HG03060 (cell line): ENCODE measurements around the gene SLCO4A1.

Experiments used
- ATAC-seq: cut with Tn5 transposase; IDR thresholded peaks from one replicate; pipeline ENCODE4 v1.9.1; 2021; ENCODE audit warnings: low read depth, moderate number of reproducible peaks; ENCODE audit not compliant: unreplicated experiment

Gene SLCO4A1

DNA sequence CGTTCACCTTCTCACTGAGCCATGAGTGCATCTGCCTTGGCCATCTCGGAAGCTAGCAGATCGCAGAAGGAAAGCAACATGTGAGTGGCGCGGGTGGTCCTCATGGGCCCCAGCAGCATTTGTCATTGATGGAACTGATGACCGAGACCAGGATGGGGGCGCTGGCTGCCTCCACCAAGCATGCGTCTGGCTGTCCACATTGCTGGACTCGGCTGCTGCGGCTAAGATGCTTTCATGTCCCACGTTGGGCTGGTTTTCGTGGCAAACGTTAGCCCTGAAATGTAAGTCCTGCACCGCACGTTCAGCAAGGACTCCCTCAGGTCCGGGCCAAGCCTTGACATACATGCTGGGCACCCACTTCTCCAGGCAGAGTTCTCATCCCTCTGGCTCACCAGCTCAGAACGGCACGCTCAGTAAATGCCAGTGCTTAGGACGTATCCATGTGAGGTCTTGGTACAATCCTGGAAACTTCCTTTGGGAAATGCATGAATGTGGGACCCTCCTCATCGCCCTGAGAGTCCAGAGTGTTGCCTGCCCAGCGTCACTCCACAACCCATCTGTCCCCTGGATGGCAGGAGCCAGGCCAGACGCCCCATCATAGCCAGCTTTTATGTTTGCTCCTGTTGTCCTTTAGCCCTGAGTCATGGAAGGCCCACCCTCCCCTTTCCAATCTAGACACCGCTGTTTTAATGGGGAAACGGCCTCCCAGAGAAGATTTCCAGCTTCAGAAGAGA lies 8.4 kb downstream of the SLCO4A1 start:
- no peak for ATAC-seq

DNA sequence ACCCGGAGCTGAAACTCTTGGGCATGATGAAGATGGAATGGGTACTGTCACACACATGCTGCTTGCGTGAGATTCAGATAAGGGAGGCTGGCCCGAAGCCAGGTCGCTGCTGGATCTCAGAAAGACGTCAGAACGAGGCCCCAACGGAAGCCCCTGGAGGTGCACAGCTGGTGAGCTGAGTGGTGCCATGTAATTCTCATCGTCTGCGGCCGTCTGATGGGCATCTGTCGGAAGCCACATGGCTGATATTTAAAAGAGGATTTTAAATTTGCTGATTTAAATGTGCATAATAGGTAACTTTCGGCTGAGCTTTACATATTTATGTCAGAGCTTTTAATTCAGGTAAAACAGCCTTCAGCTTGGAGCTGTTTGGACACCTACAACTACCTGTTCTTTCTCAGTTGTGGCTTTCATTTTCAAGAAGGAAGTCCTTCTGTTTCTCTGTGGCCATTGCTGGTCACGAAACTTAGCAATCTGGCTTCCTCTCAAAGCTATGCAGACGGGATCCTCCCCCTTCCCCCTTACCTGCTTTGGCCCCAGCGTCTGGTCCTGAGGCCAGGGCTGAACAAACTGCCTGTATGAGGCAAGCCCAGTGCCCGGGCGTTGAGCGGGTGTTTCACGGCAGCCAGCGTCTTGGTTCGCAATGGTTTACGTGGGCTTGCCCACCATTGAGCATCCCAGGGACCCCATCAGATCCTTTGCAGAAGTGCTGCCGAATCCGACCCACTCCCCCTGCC lies 9.2 kb downstream of the SLCO4A1 start:
- ATAC-seq = peak; percentile 49

DNA sequence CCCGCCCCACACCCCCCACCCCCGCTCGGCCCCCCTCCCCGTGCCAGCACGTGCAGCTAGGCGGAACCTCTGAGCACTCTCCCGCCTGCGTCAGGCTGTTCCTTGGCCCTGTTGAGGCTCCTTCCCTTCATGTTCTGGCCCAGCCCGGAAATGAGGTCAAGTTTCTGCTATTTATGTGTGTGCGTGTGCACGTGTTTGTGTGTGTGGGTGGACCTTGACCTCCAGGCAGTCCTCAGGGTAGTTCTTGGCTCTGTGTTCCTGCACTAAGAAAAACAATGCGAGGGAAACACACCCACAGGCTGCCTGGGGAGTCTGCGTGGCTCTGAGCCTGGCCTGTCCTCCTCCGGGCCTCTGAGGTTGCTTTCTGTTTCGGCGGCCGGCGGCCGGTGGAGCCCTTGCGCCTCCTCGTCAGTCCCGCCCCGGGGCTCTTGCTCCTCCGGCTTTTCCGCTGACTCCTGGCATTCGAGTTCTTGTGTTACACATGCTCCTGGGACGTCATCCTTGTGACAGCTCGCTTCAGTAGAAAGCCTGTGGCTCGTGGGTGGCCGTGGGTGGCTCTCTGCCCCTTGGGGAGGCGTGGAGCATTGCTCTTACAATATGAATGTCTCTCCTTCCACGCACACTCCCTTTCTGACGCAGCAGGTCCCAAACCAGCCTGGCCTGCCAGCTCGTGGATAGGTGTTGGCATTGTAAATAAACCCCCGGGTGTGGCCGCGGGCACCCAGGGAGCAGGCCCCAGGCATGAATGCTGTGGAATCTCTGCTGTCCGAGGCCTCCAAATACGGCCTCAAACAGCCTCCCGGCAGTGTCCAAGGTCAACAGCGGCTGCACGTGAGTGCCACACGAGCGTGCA lies 10.0 kb downstream of the SLCO4A1 start:
- ATAC-seq = peak; percentile 36

DNA sequence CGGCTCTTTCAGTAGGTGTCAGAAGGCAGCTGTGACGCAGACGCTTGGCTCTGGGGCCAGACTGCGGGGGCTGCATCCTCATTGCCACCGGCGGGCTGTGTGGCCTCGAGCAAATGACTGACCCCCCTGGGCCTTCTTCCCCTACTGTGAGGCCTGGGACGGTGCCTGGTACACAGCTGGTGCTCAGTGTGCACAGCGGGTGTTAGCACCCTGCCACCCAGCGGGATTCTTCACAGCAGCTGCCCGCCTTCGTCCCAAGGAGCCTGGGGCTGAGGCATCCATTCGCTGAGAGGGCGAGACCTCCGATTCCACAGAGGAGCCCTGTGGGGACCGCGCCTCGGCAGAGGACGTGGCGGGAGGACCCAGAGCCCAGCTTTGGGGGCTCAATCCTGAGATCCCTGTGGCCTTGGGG lies 10.6 kb downstream of the SLCO4A1 start:
- ATAC-seq = no peak

DNA sequence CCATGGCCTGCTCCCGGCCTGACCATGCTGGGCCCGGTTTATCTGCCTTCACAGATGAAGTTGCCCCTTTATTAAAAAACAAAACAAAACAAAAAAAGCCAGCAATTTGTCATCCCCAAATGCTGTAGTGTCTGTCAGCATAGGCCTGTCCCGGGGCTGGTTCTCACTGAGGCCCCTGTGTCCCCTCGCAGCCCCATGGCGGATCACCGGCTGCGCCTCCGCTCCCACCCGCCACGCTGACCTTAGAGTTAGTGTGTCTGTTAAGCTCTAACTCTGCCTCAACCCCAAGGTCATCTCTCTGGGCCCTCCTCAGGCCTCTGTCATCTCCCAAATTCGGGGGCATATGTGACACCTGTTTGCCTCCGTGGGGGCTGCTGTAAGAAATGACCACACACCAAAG lies 11.1 kb downstream of the SLCO4A1 start:
- ATAC-seq = no peak

DNA sequence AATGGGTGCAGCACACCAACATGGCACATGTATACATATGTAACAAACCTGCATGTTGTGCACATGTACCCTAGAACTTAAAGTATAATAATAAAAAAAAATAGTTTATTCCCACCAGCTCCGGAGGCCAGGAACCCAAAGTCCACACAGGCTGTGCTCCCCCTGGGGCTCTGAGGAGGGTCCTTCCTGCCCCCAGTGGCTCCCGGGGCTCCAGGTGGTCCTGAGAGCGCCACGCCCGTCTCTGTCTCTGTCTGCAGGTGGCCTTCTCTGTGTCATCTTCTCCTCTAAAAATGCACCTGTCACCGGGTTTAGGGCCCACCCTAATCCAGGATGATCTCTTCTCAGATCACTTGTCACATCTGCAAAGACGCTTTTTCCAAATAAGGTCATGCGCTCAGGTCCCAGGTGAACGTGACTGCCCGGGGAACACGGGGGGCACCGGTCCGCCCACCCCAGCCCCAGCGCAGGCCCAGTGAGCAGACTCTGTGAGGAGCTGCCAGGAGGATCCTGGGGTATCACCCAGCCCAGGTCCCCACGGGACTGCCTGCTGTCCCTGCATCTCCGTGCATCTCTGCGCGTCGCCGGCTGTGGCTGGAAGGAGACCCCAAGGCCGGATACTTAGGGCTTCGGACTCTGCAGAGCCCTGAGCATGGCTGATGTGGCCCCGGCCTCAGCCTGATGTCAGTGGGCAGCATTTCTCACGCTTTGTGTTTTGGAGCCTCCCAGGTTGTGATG lies 11.8 kb downstream of the SLCO4A1 start:
- ATAC-seq = no peak

DNA sequence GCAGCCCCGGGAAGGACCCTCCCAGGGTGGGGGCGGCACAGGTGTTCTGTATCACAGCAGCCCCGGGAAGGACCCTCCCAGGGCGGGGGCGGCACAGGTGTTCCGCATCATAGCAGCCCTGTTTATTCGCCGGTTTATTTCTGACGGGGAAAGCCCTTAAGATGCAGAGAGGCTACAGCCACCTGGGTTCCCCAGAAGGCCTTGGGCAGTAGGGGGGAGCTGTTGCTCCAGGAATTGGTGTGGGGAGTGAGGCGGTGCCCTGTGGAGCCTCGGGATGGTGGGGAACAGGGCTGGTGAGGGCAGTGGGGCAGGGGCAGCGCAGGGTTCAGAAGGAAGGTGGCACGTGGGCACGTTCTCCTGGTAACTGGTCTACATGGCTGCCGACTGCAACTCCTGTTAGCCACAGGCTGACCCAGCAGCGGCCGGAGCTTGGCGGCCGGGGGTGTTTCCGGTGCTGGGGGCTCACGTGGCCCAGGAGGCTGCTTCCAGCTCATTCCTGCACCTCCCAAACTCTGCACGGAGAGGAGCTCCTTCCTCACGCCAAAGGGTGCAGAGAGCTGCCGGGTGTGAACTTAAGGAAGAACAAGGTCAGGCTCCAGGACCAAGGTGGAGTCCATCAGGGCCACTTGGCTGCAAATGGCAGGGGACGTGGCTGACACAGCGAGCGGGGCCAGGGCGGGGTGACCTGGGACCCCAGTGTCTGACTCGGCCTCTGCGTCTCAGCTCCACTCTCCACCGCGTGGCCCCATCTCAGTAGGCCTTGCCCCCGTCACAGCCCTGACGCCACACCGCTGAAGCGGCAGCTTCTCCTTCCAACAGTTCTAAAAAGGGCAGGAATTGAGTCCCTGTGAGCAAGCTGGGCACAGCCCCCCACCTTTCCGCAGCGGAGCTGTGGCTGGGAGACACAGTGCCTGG lies 13.2 kb downstream of the SLCO4A1 start:
- no peak for ATAC-seq

DNA sequence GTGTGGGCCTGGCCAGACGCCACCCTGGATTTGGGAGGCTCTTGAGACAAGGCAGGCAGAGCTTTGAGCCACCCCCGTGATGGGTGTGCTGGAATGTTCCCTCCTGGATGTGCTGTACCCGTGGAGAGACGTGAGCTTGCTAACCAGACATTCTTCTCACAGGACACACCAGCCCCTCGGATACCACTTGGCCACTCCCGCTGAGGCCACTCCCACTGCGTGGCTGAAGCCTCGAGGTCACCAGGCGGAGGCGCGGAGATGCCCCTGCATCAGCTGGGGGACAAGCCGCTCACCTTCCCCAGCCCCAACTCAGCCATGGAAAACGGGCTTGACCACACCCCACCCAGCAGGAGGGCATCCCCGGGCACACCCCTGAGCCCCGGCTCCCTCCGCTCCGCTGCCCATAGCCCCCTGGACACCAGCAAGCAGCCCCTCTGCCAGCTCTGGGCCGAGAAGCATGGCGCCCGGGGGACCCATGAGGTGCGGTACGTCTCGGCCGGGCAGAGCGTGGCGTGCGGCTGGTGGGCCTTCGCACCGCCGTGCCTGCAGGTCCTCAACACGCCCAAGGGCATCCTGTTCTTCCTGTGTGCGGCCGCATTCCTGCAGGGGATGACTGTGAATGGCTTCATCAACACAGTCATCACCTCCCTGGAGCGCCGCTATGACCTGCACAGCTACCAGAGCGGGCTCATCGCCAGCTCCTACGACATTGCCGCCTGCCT lies 14.1 kb downstream of the SLCO4A1 start:
- no peak for ATAC-seq

DNA sequence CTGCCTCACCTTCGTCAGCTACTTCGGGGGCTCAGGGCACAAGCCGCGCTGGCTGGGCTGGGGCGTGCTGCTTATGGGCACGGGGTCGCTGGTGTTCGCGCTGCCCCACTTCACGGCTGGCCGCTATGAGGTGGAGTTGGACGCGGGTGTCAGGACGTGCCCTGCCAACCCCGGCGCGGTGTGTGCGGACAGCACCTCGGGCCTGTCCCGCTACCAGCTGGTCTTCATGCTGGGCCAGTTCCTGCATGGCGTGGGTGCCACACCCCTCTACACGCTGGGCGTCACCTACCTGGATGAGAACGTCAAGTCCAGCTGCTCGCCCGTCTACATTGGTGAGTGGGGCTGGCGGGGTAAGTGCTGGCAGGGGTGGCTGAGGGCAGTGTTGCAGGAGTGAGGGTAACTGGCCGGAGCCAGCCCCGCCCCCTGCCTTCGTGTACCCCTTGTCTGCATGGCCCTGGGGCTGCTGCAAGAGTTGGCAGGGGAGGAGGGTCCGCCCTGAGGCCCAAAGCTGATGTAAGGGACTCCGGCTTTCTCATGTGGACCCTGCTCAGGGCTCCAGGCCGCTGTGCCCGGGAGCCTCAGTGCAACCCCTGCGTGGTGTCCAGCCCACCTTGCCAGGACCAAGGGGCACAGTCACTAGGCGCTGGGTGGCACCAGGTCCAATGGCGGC lies 14.8 kb downstream of the SLCO4A1 start:
- no peak for ATAC-seq

DNA sequence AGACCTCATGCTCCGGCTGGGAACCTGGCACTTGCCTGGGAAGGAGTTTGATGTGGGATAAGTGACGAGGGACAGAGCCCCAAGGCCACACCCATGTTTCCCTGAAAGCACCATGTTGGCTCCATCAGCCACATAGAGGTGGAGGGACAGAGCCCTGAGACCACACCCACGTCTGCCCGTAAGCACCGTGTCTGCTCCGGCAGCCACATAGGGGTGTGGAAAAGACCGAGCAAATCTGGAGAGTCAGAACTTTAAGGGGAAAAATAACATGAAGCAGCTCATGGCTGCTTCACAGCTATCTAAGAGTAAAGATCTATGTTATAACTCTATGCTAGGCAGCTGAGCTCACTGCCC lies 15.3 kb downstream of the SLCO4A1 start:
- no peak for ATAC-seq

DNA sequence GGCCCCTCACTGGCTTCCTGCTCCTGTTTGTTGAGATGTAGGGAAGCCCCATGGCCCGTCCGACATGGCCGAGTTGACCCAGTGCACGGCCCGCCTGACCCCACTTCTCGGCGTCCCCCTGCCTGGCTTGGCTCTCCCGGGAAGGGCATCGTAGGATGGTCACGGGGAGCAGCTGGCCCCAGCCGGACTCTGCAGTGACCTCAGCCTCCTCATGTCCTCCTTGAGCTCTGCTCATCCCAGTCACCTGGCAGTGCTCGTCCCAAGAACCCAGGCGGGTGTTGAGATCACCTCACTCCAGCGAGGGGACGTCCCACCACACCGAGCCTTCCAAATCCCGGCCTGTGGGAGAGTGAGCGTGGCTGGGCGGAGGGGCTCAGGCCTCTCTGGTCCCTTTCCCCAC lies 15.7 kb downstream of the SLCO4A1 start:
- ATAC-seq = no peak

DNA sequence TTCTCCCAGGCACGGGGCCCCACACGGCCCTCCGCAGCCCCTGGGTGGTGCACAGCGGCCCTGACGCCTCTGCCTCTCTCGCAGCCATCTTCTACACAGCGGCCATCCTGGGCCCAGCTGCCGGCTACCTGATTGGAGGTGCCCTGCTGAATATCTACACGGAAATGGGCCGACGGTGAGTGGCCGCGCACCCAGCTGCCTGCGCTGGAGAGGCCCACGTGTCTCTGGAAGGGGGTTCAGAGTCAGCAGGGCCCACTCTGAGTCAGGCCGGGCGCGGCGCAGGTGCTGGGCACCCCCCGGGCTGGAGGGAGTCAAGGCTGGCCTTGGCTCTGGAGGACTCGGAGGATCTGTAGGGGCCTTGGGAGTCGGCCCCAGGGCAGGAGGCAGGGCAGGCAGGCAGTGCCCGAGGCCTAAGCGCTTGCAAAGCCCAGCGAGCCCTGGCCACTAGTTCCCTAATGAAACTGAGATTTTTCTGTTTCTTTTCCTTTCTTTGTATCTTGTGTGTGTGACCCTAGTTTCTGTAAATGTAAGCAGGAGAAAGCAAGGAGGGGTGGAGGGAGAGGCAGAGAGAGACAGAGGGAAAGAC lies 16.4 kb downstream of the SLCO4A1 start:
- ATAC-seq = no peak

DNA sequence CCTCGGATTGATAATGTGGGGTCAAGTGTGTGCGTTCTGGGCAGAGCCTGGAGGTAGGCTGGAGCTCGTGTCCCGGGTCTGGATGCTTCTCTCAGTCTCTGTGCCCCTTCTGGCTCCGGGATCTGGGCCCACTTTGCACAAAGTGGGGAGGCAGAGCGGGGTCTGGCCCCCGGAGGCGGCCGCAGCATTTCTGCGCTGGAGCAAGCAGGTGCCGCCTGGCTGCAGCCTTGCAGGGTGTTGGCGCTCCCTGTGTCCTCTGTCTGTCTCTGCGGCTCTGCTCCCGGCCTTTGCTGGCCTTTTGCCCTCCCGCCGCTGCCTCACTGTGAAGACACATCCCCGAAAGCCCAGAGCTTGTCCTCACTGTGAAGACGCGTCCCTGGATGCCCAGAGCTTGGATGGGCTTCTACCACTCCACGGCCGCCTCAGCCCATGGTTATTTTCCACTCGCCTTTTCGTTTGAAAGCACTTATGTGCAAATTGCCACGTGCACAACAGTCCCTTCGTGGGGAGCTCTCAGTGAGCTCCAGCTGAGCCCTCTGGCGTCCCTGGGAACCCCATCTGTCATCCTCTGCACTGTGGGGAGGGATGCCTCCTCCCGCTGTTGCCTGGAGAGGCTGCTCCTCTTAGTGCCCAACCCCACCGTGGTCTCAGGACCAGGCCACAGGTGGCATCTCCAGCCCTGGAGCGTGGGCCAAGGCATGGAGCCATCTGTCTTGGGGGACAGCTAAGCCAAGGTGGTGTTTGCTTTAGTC lies 17.4 kb downstream of the SLCO4A1 start:
- no peak for ATAC-seq

DNA sequence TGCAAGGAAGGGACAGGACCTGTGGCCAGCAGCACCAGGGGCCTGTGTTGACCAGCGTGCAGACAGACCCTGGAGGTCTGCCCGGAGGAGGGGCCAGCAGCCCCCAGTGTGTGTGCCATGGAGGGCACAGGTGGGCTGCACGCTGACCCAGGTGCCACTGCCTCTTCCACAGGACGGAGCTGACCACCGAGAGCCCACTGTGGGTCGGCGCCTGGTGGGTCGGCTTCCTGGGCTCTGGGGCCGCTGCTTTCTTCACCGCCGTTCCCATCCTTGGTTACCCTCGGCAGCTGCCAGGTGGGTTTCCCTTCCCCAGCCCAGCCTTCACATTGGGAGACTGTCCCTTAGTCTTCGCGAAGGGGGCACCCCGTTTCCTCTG lies 17.9 kb downstream of the SLCO4A1 start:
- no peak for ATAC-seq

DNA sequence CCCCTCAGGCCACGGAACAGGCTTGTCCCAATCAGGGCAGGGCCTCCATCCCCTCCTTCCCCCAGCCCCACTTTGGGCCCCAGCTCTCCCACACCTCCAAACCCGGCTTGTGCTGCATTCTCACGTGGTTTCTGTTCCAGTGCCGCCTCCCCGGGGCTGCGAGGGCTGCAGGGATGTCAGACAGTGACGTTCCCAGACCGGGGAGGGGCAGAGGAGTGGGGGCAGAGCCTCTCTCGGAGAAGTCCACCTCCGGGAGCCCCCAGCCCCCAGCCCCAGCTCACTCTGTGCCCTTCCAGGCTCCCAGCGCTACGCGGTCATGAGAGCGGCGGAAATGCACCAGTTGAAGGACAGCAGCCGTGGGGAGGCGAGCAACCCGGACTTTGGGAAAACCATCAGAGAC lies 18.5 kb downstream of the SLCO4A1 start:
- no peak for ATAC-seq

DNA sequence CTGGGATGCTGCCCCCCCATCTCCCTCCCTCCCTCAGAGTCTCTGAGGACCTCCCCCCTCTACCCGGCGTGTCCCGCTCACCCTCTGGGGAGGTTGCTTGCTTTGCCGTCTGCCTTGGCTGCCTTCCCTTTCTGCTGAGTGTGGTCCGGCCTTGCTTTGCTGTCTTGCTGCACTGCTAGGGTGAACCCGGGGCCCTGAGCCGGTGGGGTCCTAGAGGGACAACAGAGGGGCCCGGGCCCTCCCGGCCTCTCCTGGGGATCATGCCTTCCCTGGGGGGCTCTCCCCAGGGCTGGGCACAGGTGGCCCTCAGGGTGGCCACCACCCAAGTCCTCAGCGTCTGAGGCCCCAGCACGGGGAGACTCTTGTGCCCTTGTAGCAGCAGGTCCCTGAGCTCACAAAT lies 19.3 kb downstream of the SLCO4A1 start:
- ATAC-seq = no peak

DNA sequence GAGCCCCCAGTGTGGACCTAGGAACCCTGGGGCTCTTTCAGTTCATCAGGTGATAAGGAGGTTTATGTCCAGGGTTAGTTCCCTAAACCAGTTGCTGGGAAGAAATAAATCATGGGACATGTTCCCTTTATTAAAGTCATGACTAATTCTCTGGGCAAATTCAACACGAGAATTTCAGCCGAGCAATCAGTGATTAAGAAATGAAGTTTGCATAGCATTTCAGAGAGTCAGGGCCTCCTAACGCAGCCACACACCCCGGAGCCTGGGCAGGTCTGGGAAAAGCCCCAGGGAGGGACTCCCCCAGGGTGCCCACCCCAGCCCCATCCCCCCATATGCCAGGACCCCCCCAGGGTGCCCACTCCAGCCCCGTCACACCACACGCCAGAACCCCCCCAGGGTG lies 20.1 kb downstream of the SLCO4A1 start:
- no peak for ATAC-seq
